Pancreas (tissue), 10 donors: ENCODE results near the gene NACC2. TPM values are rescaled to one million over a fixed set of nuclear protein-coding genes. Genes with fewer than 3 reads are reported as not detected.

ENCODE experiments used
- ATAC-seq, 4 donors: fragments of 200-7000 bp; cut with Tn5 transposase; one replicate each; pipeline versions ENCODE4 v1.8.0 to v1.9.1; 2020; ENCODE audit warnings: mild to moderate bottlenecking in 4 of 4, moderate library complexity in 4 of 4
- DNase-seq, 6 donors: peaks; one replicate each; pipeline ENCODE4 v3.0.0-alpha.2; 2020
- FAIRE-seq: peaks from 2 replicates; lab custom pipeline; 2012; peaks lifted over from hg19 to GRCh38; lab: Jason Lieb, UNC
- H3K27ac ChIP-seq, 4 donors: fragments of 200-600 bp; sonication (generic); 1 replicate in 3 of 4; 2 replicates in 1 of 4; pipeline versions ENCODE4 v1.5.0 to v1.8.0; 2020
- H3K27me3 ChIP-seq, 4 donors: fragments of 200-600 bp; one replicate each; pipeline ENCODE4 v1.8.0; 2021
- H3K36me3 ChIP-seq, 3 donors: fragments of 200-600 bp; sonication (generic) in 1 of 3; one replicate each; pipeline versions ENCODE4 v1.5.0 to v1.8.0; 2020 to 2021
- H3K4me1 ChIP-seq, 3 donors: fragments of 200-600 bp; one replicate each; pipeline ENCODE4 v1.8.0; 2021
- H3K4me3 ChIP-seq, 4 donors: fragments of 200-600 bp; sonication (generic) in 2 of 4; one replicate each; pipeline versions ENCODE4 v1.5.0 to v1.8.0; 2020 to 2021
- H3K9me3 ChIP-seq, 4 donors: fragments of 200-600 bp; one replicate each; pipeline ENCODE4 v1.8.0; 2021
- WGBS, 2 donors: extraction: QIAGEN DNeasy Blood & Tissue Kit; methylation state at CpG; one replicate each; pipeline ENCODE4 v1.1.7; 2013; 5-methylcytosine and 5-hydroxymethylcytosine counted together
- intact Hi-C, 3 donors: fragments of 100-400 bp; cut with DNase I; formaldehyde crosslinking; loops; one replicate each; pipeline versions ENCODE4 v1.11.1 to v1.14.2; 2022
- polyA plus RNA-seq, 2 donors: library from polyadenylated mRNA; stranded (reverse); fragments of 200-250 nt; gene quantifications; one replicate each; pipeline ENCODE4 v1.2.3, GENCODE V29; 2013
- total RNA-seq, 6 donors: library from RNA; stranded (reverse); fragmentation: NEBNext Ultra II Directional in 4 of 6; extraction: Animal tissue kit (Norgen Biotek cat#: 25700) in 4 of 6; gene quantifications; one replicate each; pipeline versions ENCODE4 v1.2.1 to v1.2.4, GENCODE V29; 2021 to 2023
- TF ChIP-seq, protein P1 (sequence below), 4 donors: fragments of 200-600 bp; sonication (generic) in 3 of 4; IDR thresholded peaks; one replicate each; pipeline versions ENCODE4 v1.5.0 to v1.8.0; 2021; ENCODE audit warnings: antibody characterized with exemption in 4 of 4
- donor health status: healthy with polysubstance abuse.
- donor health status: DM: no; HTN: no; CAD: no; lungs with moderate emphysema.
- donor health status: DM: no; HTN: no; CAD: no.
- donor health status: control.
- donor health status: control.
- donor health status: Bipolar disorder and iron deficiency.
- donor health status: DM: yes; HTN: yes; CAD: no.
- donor health status: DM: no; HTN: no; CAD: no.
- donor health status: DM: no; HTN: no; CAD: no.
- donor health status: DM: yes; HTN: yes; CAD: no.

Gene NACC2
- total and polyA plus RNA-seq, 8 donors: 4.3 to 12.4 (median 8.2) TPM

DNA sequence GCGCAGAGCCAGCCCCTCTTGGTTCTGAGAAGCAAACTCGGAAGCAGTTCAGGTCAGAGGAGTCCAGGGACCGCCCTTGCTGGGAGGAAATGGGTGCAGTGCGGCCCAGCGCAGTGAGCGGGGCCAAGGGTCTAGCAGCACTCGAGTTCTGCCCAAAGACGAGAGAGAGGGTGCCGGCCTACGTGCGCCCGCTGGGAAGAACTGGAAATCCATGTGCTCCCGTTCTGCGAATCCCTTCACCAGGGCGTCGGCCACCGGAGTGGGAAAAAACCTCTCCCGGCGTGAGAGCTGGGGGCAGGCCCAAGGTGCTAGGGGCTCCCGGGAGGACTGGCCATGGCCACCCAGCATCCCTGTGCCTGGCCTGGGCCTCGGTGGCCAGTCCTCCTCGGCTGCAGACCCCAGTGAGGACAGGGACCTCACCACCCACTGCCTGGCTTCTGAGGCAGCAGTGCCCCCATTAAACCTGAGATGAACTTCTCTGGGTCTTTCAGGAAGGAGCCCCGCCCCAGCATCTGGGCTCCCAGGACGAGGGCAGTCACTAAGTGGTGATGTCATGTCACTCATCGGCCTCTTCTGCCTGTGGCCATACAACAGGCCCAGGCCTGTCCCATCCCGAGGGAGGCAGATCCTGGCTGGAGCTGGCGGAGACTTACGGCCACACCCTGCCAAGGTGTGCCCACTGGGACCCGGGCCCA lies 13.0 kb upstream of the NACC2 start:
- Histone ChIP-seq H3K27me3 (no peaks in the 10 kb centered on the region), H3K27ac (no peak overlapping the region), H3K4me3 (no peak overlapping the region), H3K4me1 (peaks cover 5 to 10% (median 5%) of the 10 kb centered on the region in 3 donors), H3K36me3 (no peaks in the 10 kb centered on the region), H3K9me3 (no peaks in the 10 kb centered on the region)
- FAIRE-seq (no peak), ATAC-seq (no peak), DNase-seq (no peak)
- TF ChIP-seq, protein P1, sequence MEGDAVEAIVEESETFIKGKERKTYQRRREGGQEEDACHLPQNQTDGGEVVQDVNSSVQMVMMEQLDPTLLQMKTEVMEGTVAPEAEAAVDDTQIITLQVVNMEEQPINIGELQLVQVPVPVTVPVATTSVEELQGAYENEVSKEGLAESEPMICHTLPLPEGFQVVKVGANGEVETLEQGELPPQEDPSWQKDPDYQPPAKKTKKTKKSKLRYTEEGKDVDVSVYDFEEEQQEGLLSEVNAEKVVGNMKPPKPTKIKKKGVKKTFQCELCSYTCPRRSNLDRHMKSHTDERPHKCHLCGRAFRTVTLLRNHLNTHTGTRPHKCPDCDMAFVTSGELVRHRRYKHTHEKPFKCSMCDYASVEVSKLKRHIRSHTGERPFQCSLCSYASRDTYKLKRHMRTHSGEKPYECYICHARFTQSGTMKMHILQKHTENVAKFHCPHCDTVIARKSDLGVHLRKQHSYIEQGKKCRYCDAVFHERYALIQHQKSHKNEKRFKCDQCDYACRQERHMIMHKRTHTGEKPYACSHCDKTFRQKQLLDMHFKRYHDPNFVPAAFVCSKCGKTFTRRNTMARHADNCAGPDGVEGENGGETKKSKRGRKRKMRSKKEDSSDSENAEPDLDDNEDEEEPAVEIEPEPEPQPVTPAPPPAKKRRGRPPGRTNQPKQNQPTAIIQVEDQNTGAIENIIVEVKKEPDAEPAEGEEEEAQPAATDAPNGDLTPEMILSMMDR (IDR thresholded peaks at IDR 0.05): no peak
- intact Hi-C loops: no loop called here
- 85 to 88% methylated on average over 29 of the region's 29 CpGs for WGBS, 2 donors

DNA sequence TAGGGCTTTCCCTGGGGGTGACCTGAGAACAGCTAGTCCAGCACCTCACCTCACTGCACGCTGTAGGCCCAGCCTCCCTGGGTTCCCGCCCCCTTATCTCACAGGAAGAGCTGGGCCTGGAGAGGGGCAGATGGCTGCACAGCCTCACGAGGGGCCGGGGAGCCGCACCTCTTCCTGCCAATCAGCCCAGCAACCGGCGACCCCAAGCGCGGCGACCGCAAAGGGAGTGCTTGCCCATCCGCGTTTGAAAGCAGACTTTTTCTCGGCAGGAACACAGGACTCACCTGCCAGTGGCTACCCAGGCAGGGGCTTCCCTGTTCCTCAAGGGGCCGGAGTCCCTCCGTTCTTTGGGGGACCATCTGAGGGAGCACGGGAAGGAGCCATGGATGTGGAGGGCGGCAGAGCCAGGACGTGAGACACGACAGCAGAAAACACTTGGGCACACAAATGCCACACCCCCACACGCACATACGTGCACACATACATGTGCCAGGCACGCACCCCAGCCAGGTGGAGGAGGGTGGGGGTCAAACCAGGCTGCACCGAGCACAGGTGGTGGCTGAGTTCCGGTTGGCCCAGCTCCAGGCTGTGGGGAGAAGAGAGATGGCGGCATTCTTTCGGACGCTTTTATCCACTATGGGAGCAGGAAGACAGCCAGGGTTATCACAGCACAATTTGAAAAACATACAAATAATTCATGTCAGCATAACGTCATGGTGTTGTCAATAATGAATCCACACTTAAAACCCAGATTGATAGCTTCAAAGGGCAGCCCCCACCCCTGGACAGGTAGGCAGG lies 12.3 kb upstream of the NACC2 start:
- intact Hi-C loops: no loop called here
- H3K9me3 ChIP-seq: no peaks in the 10 kb centered on the region
- no peak for ATAC-seq
- no peak overlapping the region for H3K27ac ChIP-seq
- no peak for DNase-seq
- H3K4me1 ChIP-seq: peaks cover 5 to 10% (median 5%) of the 10 kb centered on the region in 3 donors
- H3K36me3 ChIP-seq: no peaks in the 10 kb centered on the region
- H3K4me3 ChIP-seq: no peak overlapping the region
- H3K27me3 ChIP-seq: no peaks in the 10 kb centered on the region
- FAIRE-seq: no peak
- TF ChIP-seq, protein P1 (IDR thresholded peaks at IDR 0.05): no peak
- WGBS, 2 donors: 69 to 71% methylated on average over 28 to 29 of the region's 29 CpGs

DNA sequence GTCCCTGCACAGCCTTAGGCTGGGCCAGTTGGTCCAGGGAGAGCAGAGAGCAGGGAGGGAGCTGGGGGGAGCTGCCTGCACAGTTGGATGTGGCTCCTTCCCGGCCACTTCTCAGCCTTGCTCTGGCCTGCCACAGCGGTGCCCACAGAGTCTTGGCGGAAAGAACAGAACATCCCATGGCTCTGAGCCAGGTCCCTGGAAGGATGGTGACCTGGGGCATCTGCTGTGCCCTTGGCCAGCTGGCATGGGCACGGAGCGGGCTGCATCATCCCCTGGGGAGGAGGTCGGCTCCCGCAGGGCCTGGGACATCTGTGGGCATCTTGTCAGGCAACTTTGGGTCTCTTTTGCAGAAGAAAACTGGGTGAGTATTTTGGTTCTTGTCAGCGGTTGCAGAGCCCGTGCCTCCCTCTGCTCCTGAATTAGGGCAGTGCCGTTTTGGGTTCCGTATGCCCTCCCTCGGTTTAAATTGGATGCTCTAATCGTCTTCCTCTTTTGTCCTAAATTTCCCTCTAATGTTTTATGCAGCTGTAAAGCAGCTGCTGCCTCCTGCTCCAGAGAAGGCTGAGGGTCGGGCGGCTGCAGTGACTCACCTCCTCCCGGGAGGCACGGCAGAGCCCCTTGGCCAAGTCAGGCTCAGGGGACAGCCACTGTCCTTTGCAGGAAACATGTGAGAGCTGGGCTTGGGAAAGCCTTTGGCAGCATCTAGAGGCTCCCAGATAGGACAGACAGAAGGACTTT lies 10.5 kb upstream of the NACC2 start:
- Histone ChIP-seq H3K4me1 (peaks cover 5 to 10% (median 5%) of the 10 kb centered on the region in 3 donors), H3K9me3 (no peaks in the 10 kb centered on the region), H3K27me3 (no peaks in the 10 kb centered on the region), H3K36me3 (no peaks in the 10 kb centered on the region), H3K4me3 (no peak overlapping the region), H3K27ac (no peak overlapping the region)
- ATAC-seq: no peak
- DNase-seq: no peak
- 68 to 76% methylated on average over 17 of the region's 17 CpGs for WGBS, 2 donors
- TF ChIP-seq, protein P1 (IDR thresholded peaks at IDR 0.05): no peak
- FAIRE-seq: no peak
- intact Hi-C loops: no loop called here

DNA sequence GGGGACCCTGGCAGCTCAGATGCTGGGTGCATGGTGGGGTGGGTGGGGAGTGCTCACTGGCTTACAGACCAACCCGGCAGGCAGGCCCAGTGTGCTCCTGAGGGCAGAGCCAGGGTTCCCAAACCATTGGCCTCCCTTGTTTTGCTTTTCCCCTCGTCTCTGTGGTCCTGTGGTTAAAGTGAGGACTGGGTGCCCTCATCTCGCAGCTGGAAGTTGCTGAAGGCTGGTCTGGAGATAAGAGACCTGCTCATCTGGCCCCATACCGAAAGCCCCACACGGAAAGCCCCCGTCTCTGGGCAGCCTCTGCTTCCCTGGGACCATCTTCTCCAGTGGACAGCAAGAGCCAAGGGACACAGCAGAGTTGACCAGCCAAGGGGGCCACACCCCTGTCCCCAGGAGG lies 9.8 kb upstream of the NACC2 start:
- H3K9me3 ChIP-seq: no peaks in the 10 kb centered on the region
- TF ChIP-seq, protein P1 (IDR thresholded peaks at IDR 0.05): no peak
- intact Hi-C loops: no loop called here
- H3K4me3 ChIP-seq: no peak overlapping the region
- no peaks in the 10 kb centered on the region for H3K27me3 ChIP-seq
- DNase-seq (no peak), FAIRE-seq (no peak), ATAC-seq (no peak)
- 74 to 84% methylated on average over 6 of the region's 6 CpGs for whole genome bisulfite sequencing, 2 donors
- H3K27ac ChIP-seq: no peak overlapping the region
- H3K4me1 ChIP-seq: peaks cover 2 to 6% (median 5%) of the 10 kb centered on the region in 3 donors
- H3K36me3 ChIP-seq: no peaks in the 10 kb centered on the region
